Endodermal cell (in vitro differentiated cells): ENCODE measurements around the gene VPS9D1. TPM values are rescaled to one million over a fixed set of nuclear protein-coding genes. Genes with fewer than 3 reads are reported as not detected.

ENCODE experiments used
- DNase-seq: peaks from one replicate; pipeline ENCODE4 v3.0.0-alpha.2; 2017
- H3K27ac ChIP-seq: 2 replicates; pipeline ENCODE4 v1.5.1; 2013; ENCODE audit warnings: mild to moderate bottlenecking, low read depth, low read length, moderate library complexity
- H3K27me3 ChIP-seq: 2 replicates; pipeline ENCODE4 v1.6.1; 2013; ENCODE audit warnings: mild to moderate bottlenecking, low read length, moderate library complexity; ENCODE audit not compliant: insufficient read depth, control insufficient read depth, poor library complexity, severe bottlenecking
- H3K36me3 ChIP-seq: 2 replicates; pipeline ENCODE4 v1.7.0; 2013; ENCODE audit warnings: mild to moderate bottlenecking, low read length, moderate library complexity; ENCODE audit not compliant: control insufficient read depth, insufficient read depth
- H3K4me1 ChIP-seq: one replicate; pipeline ENCODE4 v1.7.0; 2013; ENCODE audit warnings: low read length; ENCODE audit not compliant: control insufficient read depth, insufficient read depth
- H3K4me3 ChIP-seq: 2 replicates; pipeline ENCODE4 v1.5.1; 2013; ENCODE audit warnings: mild to moderate bottlenecking, low read length, moderate library complexity
- H3K9ac ChIP-seq: 2 replicates; pipeline ENCODE4 v1.6.1; 2013; ENCODE audit warnings: mild to moderate bottlenecking, low read length, moderate library complexity; ENCODE audit not compliant: poor library complexity, severe bottlenecking; ENCODE audit errors: extremely low read depth
- H3K9me3 ChIP-seq: 2 replicates; pipeline ENCODE4 v1.6.1; 2013; ENCODE audit warnings: mild to moderate bottlenecking, low read length, moderate library complexity; ENCODE audit not compliant: control insufficient read depth
- H3K27ac Mint-ChIP-seq: 2 replicates; pipeline ENCODE4 v1.8.0; 2020; ENCODE audit warnings: mixed read lengths
- H3K27me3 Mint-ChIP-seq: 2 replicates; pipeline ENCODE4 v1.8.0; 2021; ENCODE audit warnings: mild to moderate bottlenecking, mixed read lengths; ENCODE audit not compliant: insufficient read depth
- H3K36me3 Mint-ChIP-seq: 2 replicates; pipeline ENCODE4 v1.8.0; 2020; ENCODE audit warnings: low read depth, mixed read lengths
- H3K4me1 Mint-ChIP-seq: 2 replicates; pipeline ENCODE4 v1.8.0; 2020; ENCODE audit warnings: mixed read lengths
- H3K4me3 Mint-ChIP-seq: 2 replicates; pipeline ENCODE4 v1.8.0; 2020; ENCODE audit warnings: mild to moderate bottlenecking, moderate library complexity, mixed read lengths
- H3K9me3 Mint-ChIP-seq: 2 replicates; pipeline ENCODE4 v1.8.0; 2020; ENCODE audit warnings: mild to moderate bottlenecking, mixed read lengths
- WGBS, 2 experiments: methylation state at CpG; one replicate each; pipeline versions ENCODE4 v1.1.5 to v1.1.7; 2013; ENCODE audit warnings: missing lambda C conversion rate in 2 of 2, mixed read lengths in 1 of 2; ENCODE audit not compliant: insufficient coverage in 1 of 2, insufficient read length in 1 of 2; 5-methylcytosine and 5-hydroxymethylcytosine counted together
- total RNA-seq, 2 donors: library from RNA; stranded (reverse); fragmentation: NEBNext Ultra II Directional in 1 of 2; extraction: Animal tissue kit (Norgen Biotek cat#: 25700) in 1 of 2; gene quantifications; 2 replicates in 1 of 2; 3 replicates in 1 of 2; pipeline ENCODE4 v1.2.1, GENCODE V29; 2021
- TF ChIP-seq, protein P1 (sequence below): fragments of 200-600 bp; sonication (generic); conservative IDR thresholded peaks from 2 replicates; pipeline ENCODE4 v1.5.0; 2021; ENCODE audit warnings: antibody characterized with exemption, mild to moderate bottlenecking

The VPS9D1 gene
- total RNA-seq, 2 donors from 2014 or later = 7.4 to 10.0 TPM

DNA sequence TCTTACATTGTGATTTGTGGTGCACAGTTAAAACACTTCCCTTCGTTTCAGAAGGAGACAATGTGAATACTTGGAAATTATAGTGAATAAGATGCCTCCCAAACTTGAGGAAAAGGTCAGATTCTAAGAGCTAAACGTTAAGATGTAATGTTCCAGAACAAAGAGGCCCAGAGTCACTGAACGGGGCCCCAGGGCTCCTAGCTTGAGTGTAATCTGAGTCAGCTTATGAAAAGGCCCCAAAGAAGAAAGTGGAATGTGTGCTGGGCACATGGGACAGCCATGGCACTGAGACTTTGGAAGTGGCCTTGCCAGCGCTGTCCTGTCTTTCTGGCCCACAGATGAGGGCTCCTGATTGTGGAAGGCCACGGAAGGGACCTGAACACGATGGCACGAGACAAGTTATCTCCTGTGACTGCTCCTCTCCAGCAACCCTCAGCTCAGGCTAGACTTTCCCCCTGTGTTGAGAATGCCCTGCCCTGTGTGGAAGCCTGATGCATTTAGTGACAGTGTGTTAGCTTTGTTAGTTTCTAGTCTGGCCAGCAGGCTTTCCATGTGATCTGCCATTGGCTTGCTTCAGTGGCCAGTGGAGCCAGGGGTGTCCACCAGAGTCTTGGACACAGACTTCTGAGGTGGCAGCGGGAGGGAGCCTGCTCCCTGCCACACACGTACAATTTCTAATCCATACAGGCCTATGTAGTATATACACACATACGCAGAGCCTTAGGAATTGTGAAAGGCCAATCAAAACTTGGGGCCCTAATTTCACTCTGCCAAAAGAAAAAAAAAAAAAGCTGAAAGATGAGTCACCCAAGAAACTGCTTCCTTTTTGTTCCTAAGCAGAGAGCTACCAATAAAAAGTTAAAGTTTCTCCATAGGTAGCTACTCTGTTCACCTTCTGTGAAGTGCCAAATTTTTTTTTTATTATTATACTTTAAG is 49.9 kb downstream of the VPS9D1 start:
- H3K36me3 Mint-ChIP-seq = peaks cover 50% of the 10 kb centered on the region

DNA sequence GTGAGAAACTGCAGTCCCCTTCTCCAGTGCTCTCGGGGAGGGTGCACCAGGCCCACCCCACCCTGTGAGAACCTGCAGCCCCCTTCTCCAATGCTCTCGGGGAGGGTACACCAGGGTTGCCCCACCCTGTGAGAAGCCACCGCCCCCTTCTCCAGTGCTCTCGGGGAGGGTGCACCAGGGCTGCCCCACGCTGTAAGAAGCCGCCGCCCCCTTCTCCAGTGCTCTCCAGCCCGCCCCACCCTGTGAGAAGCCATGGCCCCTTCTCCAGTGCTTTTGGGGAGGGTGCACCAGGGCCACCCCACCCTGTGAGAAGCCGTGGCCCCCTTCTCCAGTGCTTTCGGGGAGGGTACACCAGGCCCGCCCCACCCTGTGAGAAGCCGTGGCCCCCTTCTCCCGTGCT is 50.9 kb downstream of the VPS9D1 start:
- Mint-ChIP-seq H3K27me3 (no peaks in the 10 kb centered on the region), H3K4me3 (no peak overlapping the region), H3K9me3 (peaks cover 55% of the 10 kb centered on the region), H3K36me3 (peaks cover 50% of the 10 kb centered on the region), H3K4me1 (no peaks in the 10 kb centered on the region), H3K27ac (no peak overlapping the region)
- TF ChIP-seq, protein P1, sequence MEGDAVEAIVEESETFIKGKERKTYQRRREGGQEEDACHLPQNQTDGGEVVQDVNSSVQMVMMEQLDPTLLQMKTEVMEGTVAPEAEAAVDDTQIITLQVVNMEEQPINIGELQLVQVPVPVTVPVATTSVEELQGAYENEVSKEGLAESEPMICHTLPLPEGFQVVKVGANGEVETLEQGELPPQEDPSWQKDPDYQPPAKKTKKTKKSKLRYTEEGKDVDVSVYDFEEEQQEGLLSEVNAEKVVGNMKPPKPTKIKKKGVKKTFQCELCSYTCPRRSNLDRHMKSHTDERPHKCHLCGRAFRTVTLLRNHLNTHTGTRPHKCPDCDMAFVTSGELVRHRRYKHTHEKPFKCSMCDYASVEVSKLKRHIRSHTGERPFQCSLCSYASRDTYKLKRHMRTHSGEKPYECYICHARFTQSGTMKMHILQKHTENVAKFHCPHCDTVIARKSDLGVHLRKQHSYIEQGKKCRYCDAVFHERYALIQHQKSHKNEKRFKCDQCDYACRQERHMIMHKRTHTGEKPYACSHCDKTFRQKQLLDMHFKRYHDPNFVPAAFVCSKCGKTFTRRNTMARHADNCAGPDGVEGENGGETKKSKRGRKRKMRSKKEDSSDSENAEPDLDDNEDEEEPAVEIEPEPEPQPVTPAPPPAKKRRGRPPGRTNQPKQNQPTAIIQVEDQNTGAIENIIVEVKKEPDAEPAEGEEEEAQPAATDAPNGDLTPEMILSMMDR = no peak
- Histone ChIP-seq H3K4me1 (no peaks in the 10 kb centered on the region), H3K9ac (no peak overlapping the region), H3K4me3 (no peak overlapping the region), H3K9me3 (peaks cover 16% of the 10 kb centered on the region), H3K27me3 (no peaks in the 10 kb centered on the region), H3K27ac (no peak overlapping the region), H3K36me3 (peaks cover 18% of the 10 kb centered on the region)
- no peak for DNase-seq
- 87 to 94% methylated on average over 5 to 13 of the region's 13 CpGs for WGBS, 2 experiments

More for the DNA sequence above, 49.9 kb downstream of the VPS9D1 start:
- H3K27me3 Mint-ChIP-seq = no peaks in the 10 kb centered on the region
- peaks cover 55% of the 10 kb centered on the region for H3K9me3 Mint-ChIP-seq
- H3K4me3 Mint-ChIP-seq = no peak overlapping the region
- Histone ChIP-seq H3K4me1 (no peaks in the 10 kb centered on the region), H3K9ac (no peak overlapping the region), H3K9me3 (peaks cover 14% of the 10 kb centered on the region), H3K36me3 (peaks cover 15% of the 10 kb centered on the region), H3K27ac (no peak overlapping the region), H3K27me3 (no peaks in the 10 kb centered on the region), H3K4me3 (no peak overlapping the region)
- TF ChIP-seq, protein P1 = no peak
- H3K4me1 Mint-ChIP-seq = no peaks in the 10 kb centered on the region
- no peak for DNase-seq
- WGBS, 2 experiments = 90 to 95% methylated on average over 9 to 10 of the region's 10 CpGs
- no peak overlapping the region for H3K27ac Mint-ChIP-seq

DNA sequence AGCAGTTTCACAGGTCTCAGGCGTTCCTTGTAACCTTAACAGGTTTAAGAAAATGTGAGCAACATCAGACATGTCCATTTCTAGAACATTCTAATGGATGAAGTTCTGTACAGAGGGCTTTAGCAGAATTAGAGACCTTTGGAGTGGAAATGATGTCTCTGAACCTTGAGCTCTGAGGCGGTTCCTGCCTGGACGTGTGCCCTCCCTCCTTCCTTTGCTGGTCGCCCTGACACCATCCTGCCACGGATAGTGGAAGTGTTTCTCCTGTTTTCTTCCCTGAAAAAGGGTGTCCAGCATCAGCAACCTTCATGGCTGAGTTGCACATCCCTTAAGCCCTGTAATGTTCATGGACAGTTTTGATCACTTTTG is 51.9 kb downstream of the VPS9D1 start:
- H3K9ac ChIP-seq = no peak overlapping the region
- H3K27ac ChIP-seq = no peak overlapping the region
- peaks cover 14% of the 10 kb centered on the region for H3K9me3 ChIP-seq
- H3K4me3 ChIP-seq = no peak overlapping the region
- Mint-ChIP-seq H3K27ac (no peak overlapping the region), H3K36me3 (peaks cover 58% of the 10 kb centered on the region), H3K9me3 (peaks cover 55% of the 10 kb centered on the region), H3K4me3 (no peak overlapping the region), H3K27me3 (no peaks in the 10 kb centered on the region), H3K4me1 (no peaks in the 10 kb centered on the region)
- no peaks in the 10 kb centered on the region for H3K27me3 ChIP-seq
- no peaks in the 10 kb centered on the region for H3K4me1 ChIP-seq
- TF ChIP-seq, protein P1 = no peak
- whole genome bisulfite sequencing, 2 experiments = 93 to 100% methylated on average over 5 of the region's 5 CpGs
- DNase-seq = no peak
- H3K36me3 ChIP-seq = peaks cover 25% of the 10 kb centered on the region
